ENCODE measurements around the gene MAMDC2.

The MAMDC2 gene

DNA sequence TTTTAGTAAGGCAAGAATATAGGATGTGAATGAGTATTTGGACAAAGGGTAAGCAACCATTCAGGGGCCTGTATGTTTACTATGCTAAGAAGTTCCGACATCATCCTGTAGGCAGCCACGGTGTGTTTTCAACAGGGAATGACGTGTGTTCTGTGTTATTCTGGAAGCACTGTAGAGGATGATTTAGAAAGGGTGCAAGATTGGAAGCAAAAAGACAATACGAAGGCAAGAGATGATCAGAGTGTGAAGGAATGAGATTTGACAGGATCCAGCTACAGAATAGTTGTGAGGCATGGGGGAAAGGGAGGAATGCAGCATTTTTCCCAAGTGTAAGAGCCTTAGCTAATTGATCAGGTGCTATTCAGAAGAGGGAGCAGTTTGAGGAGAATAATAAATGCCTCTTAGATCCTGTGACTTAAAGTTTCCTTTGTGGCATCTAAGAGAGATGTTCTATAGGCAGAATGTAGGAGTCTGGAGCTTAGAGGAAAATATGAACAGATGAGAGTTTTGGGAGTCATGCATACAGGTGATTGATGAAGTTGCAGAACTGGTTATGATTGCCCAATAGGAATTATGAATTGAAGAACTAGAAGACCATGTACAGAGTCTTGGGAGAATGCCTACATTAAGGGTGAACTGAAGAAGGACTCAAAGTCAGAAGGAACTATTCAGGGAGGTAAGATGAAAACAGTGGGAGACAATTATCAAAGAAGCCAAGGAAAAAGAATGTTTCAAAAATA is 217.7 kb downstream of the MAMDC2 start:
- DNase-seq (ENCODE audit: low read depth), result no peak

DNA sequence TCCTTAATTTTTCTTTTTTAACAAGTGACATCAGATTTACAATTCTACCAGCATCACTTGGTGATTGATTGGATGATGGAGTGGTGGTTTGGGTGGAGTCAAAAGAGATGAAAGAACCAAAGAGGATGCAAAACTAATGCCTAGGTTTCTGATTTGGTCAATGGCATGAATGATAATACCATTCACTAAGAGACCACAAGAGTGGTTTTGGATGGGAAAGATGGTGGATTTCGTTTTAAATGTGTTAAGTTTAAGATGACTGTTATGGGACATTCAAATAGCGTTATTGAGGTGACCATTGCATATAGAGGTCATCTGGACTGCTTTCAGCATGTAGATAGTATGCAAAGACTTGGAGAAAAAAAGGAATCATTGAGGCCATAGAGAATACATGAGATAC is 218.7 kb downstream of the MAMDC2 start:
- DNase-seq (ENCODE audit: low read depth), result no peak

DNA sequence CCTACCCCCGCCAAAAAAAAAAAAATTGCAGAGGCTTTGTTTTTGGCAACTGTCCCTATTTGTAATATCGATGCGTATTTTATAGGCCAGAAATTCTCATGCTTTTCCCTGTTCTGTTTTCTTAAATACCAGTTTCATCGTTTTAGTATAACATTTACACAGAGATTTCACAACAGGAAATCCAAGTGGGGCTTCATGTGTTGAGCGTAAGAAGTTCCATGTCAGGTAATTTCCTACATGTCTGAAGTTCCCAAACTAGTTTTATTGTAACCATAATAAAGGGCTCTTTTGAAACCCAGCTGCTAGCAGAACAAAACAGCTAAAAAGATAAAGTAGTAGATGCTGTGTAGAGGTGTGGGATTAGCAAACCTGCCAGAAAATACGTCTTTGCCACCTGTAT is 219.3 kb downstream of the MAMDC2 start:
- DNase-seq (ENCODE audit: low read depth), result no peak

DNA sequence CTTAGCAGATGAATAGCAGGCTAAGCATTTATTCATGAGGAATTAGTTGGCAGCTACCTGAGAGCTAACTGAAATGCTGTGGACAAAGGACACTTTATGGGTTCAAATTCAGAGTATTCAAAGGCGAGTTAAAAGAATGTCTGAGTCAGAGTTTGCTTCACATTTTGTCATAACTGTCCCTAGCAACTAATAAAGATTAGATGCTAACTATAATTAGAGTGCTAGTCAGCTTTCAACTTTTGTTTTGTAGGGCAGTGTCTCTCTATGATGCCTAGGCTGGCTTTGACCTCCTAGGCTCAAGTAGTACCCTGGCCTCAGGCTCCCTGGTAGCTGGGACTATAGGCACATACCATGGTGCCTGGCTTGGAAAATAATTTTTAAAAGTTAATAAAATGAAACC is 219.8 kb downstream of the MAMDC2 start:
- DNase-seq (ENCODE audit: low read depth), result no peak
